NCI-H524 treated with DMSO at 0.1 percent for 48 hours (cell line): ENCODE data around the gene JRKL.

ENCODE experiments used
- DNase-seq: peaks from one replicate; lab custom pipeline; 2025; lab: John Stamatoyannopoulos, UW

The JRKL gene

GRCh38 chr11:96389720-96390487, at the start of gene JRKL, which contains the start of gene CCDC82:
JRKL (plus strand) TSS chr11:96390013; CDS start chr11:96390650, 637 bp downstream.
CCDC82 (minus strand) TSS chr11:96389912; CDS start chr11:96384747, 5,165 bp downstream.
- DNase-seq, result peak; percentile 71

DNA sequence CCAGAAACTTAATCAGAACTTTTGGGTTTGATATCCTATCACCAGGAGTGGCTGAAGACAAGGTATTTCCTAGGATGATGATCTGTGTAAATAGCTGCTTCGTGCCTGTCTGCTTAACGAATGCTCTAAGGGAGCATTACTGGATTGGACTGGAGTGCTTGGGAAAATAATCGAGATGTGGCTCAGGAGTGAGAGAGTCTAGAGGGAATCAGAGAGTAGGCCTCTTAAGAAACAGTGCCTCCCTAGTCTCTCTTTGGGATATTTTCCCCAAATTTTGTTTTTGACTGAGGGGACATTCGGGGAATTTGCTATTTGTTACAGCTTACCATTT, 49.3 kb upstream of the JRKL start:
- no peak for DNase-seq

GRCh38 chr11:96341211-96342013, 48.4 kb upstream of the JRKL start:
- no peak for DNase-seq

DNA sequence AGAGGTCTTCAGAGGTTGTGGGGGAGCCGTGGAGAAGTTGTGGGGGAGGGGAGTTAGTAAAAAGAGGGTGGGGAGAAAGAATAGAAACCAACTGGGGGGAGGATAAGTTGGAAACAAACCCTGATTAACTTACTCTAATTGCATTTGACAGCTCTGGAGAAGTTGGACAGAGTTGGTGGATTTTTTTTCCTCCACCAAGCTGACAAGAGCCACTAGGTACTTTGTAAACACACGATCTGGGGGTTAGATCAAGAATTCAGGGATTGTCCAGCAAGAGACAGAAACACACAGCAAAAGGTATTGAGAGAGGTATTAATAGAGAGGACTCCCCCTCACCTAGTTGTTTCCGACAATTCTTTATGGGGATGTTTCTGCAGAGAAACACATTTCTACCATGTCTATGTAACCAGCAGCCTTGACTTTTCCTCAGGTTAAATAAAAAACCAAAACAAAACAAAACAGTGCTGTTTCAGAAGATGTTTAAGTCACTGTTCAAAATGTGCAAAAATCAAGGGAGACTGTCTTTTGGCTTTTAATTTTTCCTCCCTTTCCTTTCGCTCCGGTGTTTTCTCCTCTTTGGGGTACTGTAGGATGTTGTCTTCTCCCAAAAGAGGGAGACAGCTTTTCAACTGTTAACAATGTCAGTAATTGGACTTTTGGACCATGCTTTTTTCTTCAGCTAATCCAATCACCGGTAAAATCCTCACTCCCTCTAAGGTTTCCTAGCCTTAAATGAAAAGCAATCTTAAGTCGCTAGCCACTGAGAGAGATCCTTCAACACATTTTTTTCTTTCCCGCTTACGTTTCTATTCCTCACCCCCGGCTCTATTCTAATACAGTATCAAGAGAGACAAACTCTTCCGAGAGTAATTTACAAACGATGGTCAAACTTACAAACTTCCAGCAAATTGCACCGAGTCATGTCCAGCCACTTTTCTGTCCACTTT, 47.5 kb upstream of the JRKL start:
- no peak for DNase-seq

- DNase-seq, result peak; percentile 44
These were observed 46.7 kb upstream of the JRKL start, which contains the start of gene MAML2 for GRCh38 chr11:96342961-96343711. MAML2 (minus strand) TSS chr11:96343195; CDS start chr11:96341895, 1,300 bp downstream.

DNA sequence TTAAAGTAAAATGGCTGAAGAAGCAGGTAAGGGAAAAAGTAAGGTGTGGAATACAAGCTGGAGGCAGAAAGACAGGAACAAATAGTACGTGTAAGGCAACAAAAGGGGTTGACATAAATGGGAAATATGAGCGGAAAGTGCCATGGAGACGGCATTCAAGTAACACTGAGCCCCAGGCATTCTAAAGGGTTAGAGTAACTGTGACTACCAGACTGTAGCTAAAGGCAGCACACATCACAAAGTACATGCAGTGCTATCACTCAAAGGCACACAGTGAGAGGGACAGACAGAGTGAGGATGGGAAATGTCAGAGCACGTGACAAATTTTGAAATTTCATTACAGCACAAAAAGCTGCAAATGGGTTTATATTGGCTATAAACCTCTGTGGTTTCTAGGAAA, 33.0 kb upstream of the JRKL start:
- DNase-seq, result no peak

DNA sequence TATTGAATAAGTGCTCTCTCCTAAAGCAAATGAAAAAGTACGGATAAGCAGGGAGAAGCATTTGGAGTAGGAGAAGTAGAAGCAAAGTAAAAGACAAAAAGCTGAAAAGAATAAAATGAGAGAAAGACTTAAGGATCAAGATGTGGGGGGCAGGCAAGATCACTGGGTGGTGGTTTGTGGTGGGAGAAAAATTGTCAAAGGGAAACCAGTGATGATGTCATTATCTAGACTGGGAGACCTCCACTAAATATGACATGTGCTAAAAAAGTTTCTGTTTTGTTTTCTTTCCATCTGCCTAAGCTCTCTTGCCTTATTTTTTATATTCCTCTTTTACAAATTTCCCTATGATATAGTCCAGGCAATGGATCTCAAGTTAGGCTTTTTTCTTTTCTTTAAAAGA, 32.0 kb upstream of the JRKL start:
- no peak for DNase-seq

DNA sequence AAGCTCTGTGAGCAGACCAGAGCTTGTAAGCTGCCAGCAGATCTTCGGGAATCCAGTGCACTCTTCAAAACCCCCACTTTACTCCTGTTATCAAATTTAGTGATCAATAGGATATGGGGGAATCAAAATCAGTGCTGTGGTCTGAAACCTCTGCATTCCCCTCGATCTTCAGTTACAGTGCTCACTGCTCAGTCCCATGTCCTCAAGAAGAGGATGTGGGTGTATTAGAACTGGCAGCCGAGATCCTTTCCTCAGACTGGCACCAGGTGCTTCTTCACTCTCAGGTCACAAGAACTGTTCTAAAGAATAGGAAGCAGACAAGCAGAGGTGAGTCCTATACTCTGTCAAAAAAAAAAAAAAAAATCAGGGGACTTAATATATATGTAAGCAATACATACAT, 31.5 kb upstream of the JRKL start:
- no peak for DNase-seq

GRCh38 chr11:96361778-96362177, 28.0 kb upstream of the JRKL start:
- DNase-seq, result no peak

- no peak for DNase-seq
These were observed 24.3 kb upstream of the JRKL start for GRCh38 chr11:96365493-96365892.

- no peak for DNase-seq
These were observed 23.8 kb upstream of the JRKL start for GRCh38 chr11:96366024-96366423.

DNA sequence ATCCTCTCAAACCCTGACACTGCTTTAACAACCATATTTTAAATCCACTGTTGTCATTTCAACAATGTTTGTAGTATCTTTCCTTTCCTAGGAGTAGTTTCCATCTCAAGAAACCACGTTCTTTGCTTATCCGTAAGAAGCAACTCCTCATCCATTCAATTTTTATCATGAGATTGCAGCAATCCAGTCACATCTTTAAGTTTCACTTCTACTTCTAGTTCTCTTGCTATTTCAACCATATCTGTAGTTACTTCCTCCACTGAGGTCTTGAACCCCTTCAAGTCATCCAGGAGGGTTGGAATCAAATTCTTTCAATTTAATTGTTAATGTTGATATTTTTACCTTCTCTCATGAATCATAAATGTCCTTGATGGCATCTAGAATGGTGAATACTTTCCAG, 22.5 kb upstream of the JRKL start:
- no peak for DNase-seq

- DNase-seq, result no peak
These were observed 16.0 kb upstream of the JRKL start for GRCh38 chr11:96373826-96374225.

DNA sequence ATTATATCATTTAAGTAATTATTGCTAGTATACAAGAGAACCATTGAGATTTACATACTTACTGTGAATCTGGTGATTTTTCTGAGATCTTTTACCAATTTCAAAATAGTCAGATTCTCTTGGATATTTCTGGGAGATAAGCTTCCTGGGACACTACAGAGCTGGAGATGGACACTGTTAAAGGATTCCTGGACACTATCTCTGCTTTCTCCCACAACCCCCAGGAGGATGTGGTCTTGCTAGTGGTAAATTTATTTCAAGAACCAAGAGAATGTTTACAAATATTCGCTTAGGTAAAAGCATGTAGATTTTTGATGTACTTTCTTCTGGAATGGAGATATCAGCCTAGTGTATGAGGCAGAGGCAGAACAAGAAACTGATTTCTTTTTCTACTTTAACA, 13.0 kb upstream of the JRKL start:
- no peak for DNase-seq

DNA sequence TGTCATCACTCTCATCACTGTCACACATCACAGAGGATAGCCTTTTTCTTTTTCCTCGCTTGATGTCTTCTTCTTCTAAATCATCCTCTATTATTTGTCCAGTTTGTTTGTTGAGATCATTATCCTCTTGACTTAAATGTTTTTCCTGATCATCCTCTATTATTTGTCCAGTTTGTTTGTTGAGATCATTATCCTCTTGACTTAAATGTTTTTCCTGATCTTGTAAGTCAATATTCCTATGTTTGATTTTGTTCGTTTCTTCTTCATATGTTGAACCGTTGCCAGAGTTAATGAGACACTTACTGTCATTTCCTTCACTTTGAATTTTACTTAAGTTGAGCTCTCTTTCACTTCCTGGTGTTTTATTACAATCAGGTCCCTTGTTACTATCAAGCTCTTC, 5.7 kb upstream of the JRKL start:
- no peak for DNase-seq

DNA sequence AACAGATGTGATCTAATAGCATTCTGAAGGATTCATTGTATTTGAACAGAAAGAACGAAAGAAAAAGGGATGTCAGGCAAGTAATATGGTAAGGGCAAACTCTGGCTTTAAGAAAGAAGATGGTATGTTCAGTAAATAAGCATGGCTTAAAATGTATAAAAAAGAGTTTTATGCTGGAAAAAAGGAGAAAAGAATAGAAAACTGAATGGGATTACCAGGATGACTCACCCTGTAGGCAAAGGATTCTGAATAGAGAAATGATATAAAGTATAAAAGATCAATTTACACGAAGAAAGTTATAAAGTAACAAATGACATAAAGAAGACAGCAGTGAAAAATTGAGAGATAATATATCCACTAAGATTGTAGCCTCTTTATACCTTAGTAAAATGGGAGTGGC, 4.6 kb upstream of the JRKL start:
- no peak for DNase-seq

- no peak for DNase-seq
These were observed 708 bp upstream of the JRKL start for GRCh38 chr11:96388891-96389719.

GRCh38 chr11:96390488-96390792, 627 bp downstream of the JRKL start:
- no peak for DNase-seq

GRCh38 chr11:96391698-96392307, 2.0 kb downstream of the JRKL start:
- no peak for DNase-seq

DNA sequence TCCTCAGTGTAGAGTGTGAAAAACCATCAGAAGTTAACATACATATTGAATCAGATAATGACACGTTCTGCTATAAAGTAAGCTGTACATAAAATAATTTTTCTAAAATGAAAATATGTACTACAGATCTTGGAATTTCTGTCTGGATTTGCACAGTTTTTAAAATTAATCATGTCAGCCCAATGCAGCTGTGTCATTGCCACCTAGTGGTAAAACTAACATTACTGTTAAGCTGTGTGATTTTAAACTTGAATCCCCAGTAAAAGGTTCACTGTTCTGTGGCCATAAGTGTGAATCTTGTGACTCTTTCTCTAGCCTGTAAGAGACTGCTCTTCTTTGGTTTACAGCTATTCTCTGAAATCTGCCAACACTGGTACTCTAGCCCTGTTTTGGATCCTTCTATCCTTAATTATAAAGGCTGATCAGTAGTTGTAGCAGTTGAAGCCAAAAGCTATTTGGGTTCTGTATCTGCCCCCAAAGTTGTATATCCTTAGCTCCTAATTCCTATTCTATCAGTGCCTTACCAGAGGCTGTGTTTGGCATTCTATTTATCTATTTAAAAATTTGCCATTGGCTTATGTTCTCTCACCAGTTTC, 4.0 kb downstream of the JRKL start:
- no peak for DNase-seq
